ENCODE results near the gene ITPRIP.

Gene ITPRIP

DNA sequence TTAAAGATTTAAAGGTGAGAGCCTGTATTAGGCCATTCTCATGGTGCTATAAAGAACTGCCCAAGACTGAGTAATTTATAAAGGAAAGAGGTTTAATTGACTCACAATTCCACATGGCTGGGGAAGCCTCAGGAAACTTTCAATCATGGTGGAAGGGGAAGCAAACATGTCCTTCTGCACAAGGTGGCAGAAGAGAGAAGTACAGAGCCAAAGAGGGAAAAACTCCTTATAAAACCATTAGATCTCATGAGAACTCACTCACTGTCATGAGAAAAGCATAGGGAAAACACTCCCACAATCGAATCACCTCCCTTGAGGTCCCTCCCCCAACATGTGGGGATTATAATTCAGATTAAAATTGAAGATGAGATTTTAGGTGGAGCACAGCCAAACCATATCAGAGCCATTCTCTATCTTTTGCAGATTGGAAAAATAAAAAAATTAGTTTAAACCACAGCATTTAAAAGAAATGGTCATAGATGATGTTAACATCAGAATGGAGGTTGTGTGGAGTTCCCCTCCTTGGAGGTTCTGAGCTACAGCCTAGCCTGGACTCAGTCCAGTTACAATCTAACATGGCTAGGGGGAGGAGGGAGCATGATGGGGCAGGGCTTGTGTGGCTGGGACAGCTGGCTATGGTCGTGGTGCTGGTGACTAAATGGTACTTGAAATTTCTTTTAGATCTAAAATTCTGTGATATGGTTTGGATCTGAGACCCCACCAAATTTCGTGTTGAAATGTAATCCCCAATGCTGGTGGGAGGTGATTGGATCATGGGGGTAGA lies 36.2 kb downstream of the ITPRIP start:
- H3K4me2 ChIP-seq (ENCODE audit: low read length) = no peak overlapping the region
- H3K9ac ChIP-seq (ENCODE audit: low read length) = no peak overlapping the region
- H3K4me3 ChIP-seq (ENCODE audit: low read depth, low read length, poor library complexity, severe bottlenecking) = no peak overlapping the region
- H3K27ac ChIP-seq (ENCODE audit: low read depth, low read length, poor library complexity, severe bottlenecking) = no peak overlapping the region
- no peak overlapping the region for H2AFZ ChIP-seq (ENCODE audit: low read length)
- no peak for TF ChIP-seq EZH2 (IDR thresholded peaks at IDR 0.05; ENCODE audit: borderline replicate concordance, low read length)
- TF ChIP-seq, protein P1, sequence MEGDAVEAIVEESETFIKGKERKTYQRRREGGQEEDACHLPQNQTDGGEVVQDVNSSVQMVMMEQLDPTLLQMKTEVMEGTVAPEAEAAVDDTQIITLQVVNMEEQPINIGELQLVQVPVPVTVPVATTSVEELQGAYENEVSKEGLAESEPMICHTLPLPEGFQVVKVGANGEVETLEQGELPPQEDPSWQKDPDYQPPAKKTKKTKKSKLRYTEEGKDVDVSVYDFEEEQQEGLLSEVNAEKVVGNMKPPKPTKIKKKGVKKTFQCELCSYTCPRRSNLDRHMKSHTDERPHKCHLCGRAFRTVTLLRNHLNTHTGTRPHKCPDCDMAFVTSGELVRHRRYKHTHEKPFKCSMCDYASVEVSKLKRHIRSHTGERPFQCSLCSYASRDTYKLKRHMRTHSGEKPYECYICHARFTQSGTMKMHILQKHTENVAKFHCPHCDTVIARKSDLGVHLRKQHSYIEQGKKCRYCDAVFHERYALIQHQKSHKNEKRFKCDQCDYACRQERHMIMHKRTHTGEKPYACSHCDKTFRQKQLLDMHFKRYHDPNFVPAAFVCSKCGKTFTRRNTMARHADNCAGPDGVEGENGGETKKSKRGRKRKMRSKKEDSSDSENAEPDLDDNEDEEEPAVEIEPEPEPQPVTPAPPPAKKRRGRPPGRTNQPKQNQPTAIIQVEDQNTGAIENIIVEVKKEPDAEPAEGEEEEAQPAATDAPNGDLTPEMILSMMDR (IDR thresholded peaks at IDR 0.05; ENCODE audit: low read length) = no peak
- H3K27me3 ChIP-seq (ENCODE audit: insufficient read depth, low read length) = peaks cover 3% of the 10 kb centered on the region; the same call in 1 of the 2 replicates
- H3K9me3 ChIP-seq (ENCODE audit: low read length) = no peaks in the 10 kb centered on the region
- no peaks in the 10 kb centered on the region for H3F3A ChIP-seq (ENCODE audit: insufficient read depth, low read length)
- no peaks in the 10 kb centered on the region; the same call in 1 of the 2 replicates for H3K36me3 ChIP-seq (ENCODE audit: insufficient read depth, low read length)
- no peaks in the 10 kb centered on the region for H3K4me1 ChIP-seq (ENCODE audit: insufficient read depth, low read length, severe bottlenecking)
- H4K20me1 ChIP-seq (ENCODE audit: insufficient read depth, low read length) = no peaks in the 10 kb centered on the region
- H3K79me2 ChIP-seq (ENCODE audit: insufficient read depth, low read length) = no peaks in the 10 kb centered on the region
- H3K9me2 ChIP-seq (ENCODE audit: low read depth, low read length) = no peaks in the 10 kb centered on the region

GRCh38 chr10:104300736-104301292 lies 37.5 kb downstream of the ITPRIP start:
- Histone ChIP-seq H3K4me2 (ENCODE audit: low read length) (no peak overlapping the region), H3F3A (ENCODE audit: insufficient read depth, low read length) (no peaks in the 10 kb centered on the region)

DNA sequence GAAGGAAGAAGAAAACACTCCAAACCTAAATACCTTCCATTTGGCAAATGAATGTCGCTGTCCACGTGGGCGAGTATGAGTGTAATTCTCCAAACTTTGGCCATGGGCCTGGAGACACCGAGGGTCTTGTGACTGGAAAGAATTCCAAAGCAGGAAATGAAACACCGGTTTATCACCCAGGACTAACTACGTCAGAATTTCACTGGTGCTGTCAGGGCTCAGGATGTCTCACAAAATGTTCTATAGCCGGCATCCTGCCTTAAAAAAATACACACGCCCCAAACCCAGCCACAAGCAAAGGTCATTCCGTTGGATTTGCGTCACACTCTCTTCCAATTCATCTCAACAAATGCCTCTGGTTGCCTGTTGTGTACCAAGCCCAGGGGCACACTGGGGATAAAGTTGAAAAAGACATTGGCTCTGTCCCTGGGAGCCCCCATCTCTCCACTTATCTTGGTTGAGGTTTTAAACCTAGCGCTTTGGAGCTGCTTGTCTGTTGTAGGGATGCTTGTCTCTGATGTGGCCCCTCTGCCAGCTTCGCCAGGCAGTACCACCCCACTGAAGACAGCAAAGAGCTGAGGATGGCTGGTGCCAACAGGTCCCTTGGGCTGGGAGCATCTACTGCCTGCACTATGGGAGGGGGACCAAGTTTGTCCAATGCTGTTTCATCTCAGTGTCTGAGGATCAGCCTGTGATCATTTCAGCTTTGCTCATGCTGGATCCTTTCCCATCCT lies 38.1 kb downstream of the ITPRIP start:
- Histone ChIP-seq H3K4me1 (ENCODE audit: insufficient read depth, low read length, severe bottlenecking) (no peaks in the 10 kb centered on the region), H3K27me3 (ENCODE audit: insufficient read depth, low read length) (peaks cover 3% of the 10 kb centered on the region; the same call in 1 of the 2 replicates), H3K9ac (ENCODE audit: low read length) (no peak overlapping the region), H3F3A (ENCODE audit: insufficient read depth, low read length) (no peaks in the 10 kb centered on the region), H3K9me2 (ENCODE audit: low read depth, low read length) (no peaks in the 10 kb centered on the region), H4K20me1 (ENCODE audit: insufficient read depth, low read length) (no peaks in the 10 kb centered on the region), H3K27ac (ENCODE audit: low read depth, low read length, poor library complexity, severe bottlenecking) (no peak overlapping the region), H2AFZ (ENCODE audit: low read length) (no peak overlapping the region), H3K4me2 (ENCODE audit: low read length) (no peak overlapping the region), H3K36me3 (ENCODE audit: insufficient read depth, low read length) (no peaks in the 10 kb centered on the region; the same call in 1 of the 2 replicates), H3K4me3 (ENCODE audit: low read depth, low read length, poor library complexity, severe bottlenecking) (no peak overlapping the region), H3K9me3 (ENCODE audit: low read length) (no peaks in the 10 kb centered on the region), H3K79me2 (ENCODE audit: insufficient read depth, low read length) (no peaks in the 10 kb centered on the region)
- TF ChIP-seq EZH2 (IDR thresholded peaks at IDR 0.05; ENCODE audit: borderline replicate concordance, low read length) = no peak
- TF ChIP-seq, protein P1 (IDR thresholded peaks at IDR 0.05; ENCODE audit: low read length) = no peak

More at GRCh38 chr10:104300736-104301292, 37.5 kb downstream of the ITPRIP start:
- H3K27me3 ChIP-seq (ENCODE audit: insufficient read depth, low read length) = peaks cover 3% of the 10 kb centered on the region; the same call in 1 of the 2 replicates
- H3K9me3 ChIP-seq (ENCODE audit: low read length) = no peaks in the 10 kb centered on the region
- H4K20me1 ChIP-seq (ENCODE audit: insufficient read depth, low read length) = no peaks in the 10 kb centered on the region
- no peaks in the 10 kb centered on the region for H3K9me2 ChIP-seq (ENCODE audit: low read depth, low read length)
- H2AFZ ChIP-seq (ENCODE audit: low read length) = no peak overlapping the region
- H3K4me3 ChIP-seq (ENCODE audit: low read depth, low read length, poor library complexity, severe bottlenecking) = no peak overlapping the region
- TF ChIP-seq EZH2 (IDR thresholded peaks at IDR 0.05; ENCODE audit: borderline replicate concordance, low read length) = no peak
- TF ChIP-seq, protein P1 (IDR thresholded peaks at IDR 0.05; ENCODE audit: low read length) = no peak
- H3K9ac ChIP-seq (ENCODE audit: low read length) = no peak overlapping the region
- no peaks in the 10 kb centered on the region; the same call in 1 of the 2 replicates for H3K36me3 ChIP-seq (ENCODE audit: insufficient read depth, low read length)
- H3K4me1 ChIP-seq (ENCODE audit: insufficient read depth, low read length, severe bottlenecking) = no peaks in the 10 kb centered on the region
- H3K79me2 ChIP-seq (ENCODE audit: insufficient read depth, low read length) = no peaks in the 10 kb centered on the region
- no peak overlapping the region for H3K27ac ChIP-seq (ENCODE audit: low read depth, low read length, poor library complexity, severe bottlenecking)

Measured in OCI-LY1 (cell line).